HFFc6 (cell line): ENCODE measurements around the gene MYH11. TPM values are rescaled to one million over a fixed set of nuclear protein-coding genes. Genes with fewer than 3 reads are reported as not detected.

Source experiments
- DNase-seq: peaks from one replicate; pipeline ENCODE4 v3.0.0-alpha.2; 2018
- H3K27ac Mint-ChIP-seq: 2 replicates; pipeline ENCODE4 v1.8.0; 2020; ENCODE audit warnings: mild to moderate bottlenecking, mixed read lengths
- H3K27me3 Mint-ChIP-seq: 2 replicates; pipeline ENCODE4 v1.8.0; 2021; ENCODE audit warnings: mild to moderate bottlenecking, moderate library complexity, mixed read lengths; ENCODE audit not compliant: insufficient read depth
- H3K36me3 Mint-ChIP-seq: 2 replicates; pipeline ENCODE4 v1.8.0; 2021; ENCODE audit warnings: low read depth, mixed read lengths
- H3K4me1 Mint-ChIP-seq: 2 replicates; pipeline ENCODE4 v1.8.0; 2020; ENCODE audit warnings: low read depth, mixed read lengths
- H3K4me3 Mint-ChIP-seq: 2 replicates; pipeline ENCODE4 v1.8.0; 2020; ENCODE audit warnings: mild to moderate bottlenecking, moderate library complexity, mixed read lengths
- H3K9me3 Mint-ChIP-seq: 2 replicates; pipeline ENCODE4 v1.8.0; 2020; ENCODE audit warnings: mild to moderate bottlenecking, mixed read lengths
- CTCF ChIP-seq: fragments of 200-600 bp; sonication (generic); IDR thresholded peaks from 2 replicates; pipeline ENCODE4 v1.5.0; 2021; ENCODE audit warnings: antibody characterized with exemption, mild to moderate bottlenecking
- total RNA-seq, 6 experiments: library from RNA; stranded (reverse); fragmentation: NEBNext Ultra II Directional; extraction: Animal tissue kit (Norgen Biotek cat#: 25700); gene quantifications; 2 replicates in 1 of 6; 3 replicates in 5 of 6; pipeline ENCODE4 v1.2.3, GENCODE V29; 2021

Gene MYH11
- total RNA-seq, 6 experiments from 2014 or later = 0.02 to 0.23 (median 0.21) TPM; not detected in 2

GRCh38 chr16:15764112-15764511 is 92.7 kb downstream of the MYH11 start:
- TF ChIP-seq CTCF = no peak
- H3K27ac Mint-ChIP-seq = no peak overlapping the region
- H3K36me3 Mint-ChIP-seq = no peaks in the 10 kb centered on the region
- peaks cover 14% of the 10 kb centered on the region for H3K27me3 Mint-ChIP-seq
- H3K9me3 Mint-ChIP-seq = no peaks in the 10 kb centered on the region
- no peak for DNase-seq
- no peaks in the 10 kb centered on the region for H3K4me1 Mint-ChIP-seq
- no peak overlapping the region for H3K4me3 Mint-ChIP-seq

GRCh38 chr16:15760129-15760528 is 96.7 kb downstream of the MYH11 start:
- Mint-ChIP-seq H3K27me3 (peaks cover 17% of the 10 kb centered on the region), H3K4me1 (no peaks in the 10 kb centered on the region), H3K9me3 (no peaks in the 10 kb centered on the region), H3K27ac (no peak overlapping the region), H3K4me3 (no peak overlapping the region), H3K36me3 (no peaks in the 10 kb centered on the region)
- no peak for DNase-seq
- TF ChIP-seq CTCF = no peak

GRCh38 chr16:15759070-15759469 is 97.8 kb downstream of the MYH11 start:
- Mint-ChIP-seq H3K27me3 (peaks cover 14% of the 10 kb centered on the region), H3K27ac (no peak overlapping the region), H3K4me3 (no peak overlapping the region), H3K4me1 (no peaks in the 10 kb centered on the region), H3K9me3 (no peaks in the 10 kb centered on the region), H3K36me3 (no peaks in the 10 kb centered on the region)
- no peak for DNase-seq
- TF ChIP-seq CTCF = no peak

GRCh38 chr16:15757630-15758251 is 99.1 kb downstream of the MYH11 start:
- Mint-ChIP-seq H3K9me3 (no peaks in the 10 kb centered on the region), H3K36me3 (no peaks in the 10 kb centered on the region), H3K27me3 (peaks cover 11% of the 10 kb centered on the region), H3K4me3 (no peak overlapping the region), H3K4me1 (no peaks in the 10 kb centered on the region), H3K27ac (no peak overlapping the region)
- no peak; the same call in 1 of the 2 replicates for TF ChIP-seq CTCF
- no peak for DNase-seq

- peaks cover 7% of the 10 kb centered on the region for H3K27me3 Mint-ChIP-seq
- no peaks in the 10 kb centered on the region for H3K4me1 Mint-ChIP-seq
- no peak overlapping the region for H3K27ac Mint-ChIP-seq
- H3K9me3 Mint-ChIP-seq = no peaks in the 10 kb centered on the region
- no peak overlapping the region for H3K4me3 Mint-ChIP-seq
- no peak for TF ChIP-seq CTCF
- no peak for DNase-seq
- no peaks in the 10 kb centered on the region for H3K36me3 Mint-ChIP-seq
Measured at GRCh38 chr16:15757077-15757386, 99.8 kb downstream of the MYH11 start.
